Thyroid gland (tissue), 4 donors: ENCODE measurements around the gene ZNF280B.

Experiments used
- CTCF ChIP-seq, 6 experiments: fragments of 200-600 bp in 3 of 6; fragments of 450-650 bp in 3 of 6; sonication (generic) in 3 of 6; IDR thresholded peaks; one replicate each; pipeline ENCODE4 v1.5.1; 2016 to 2019; ENCODE audit warnings: antibody characterized with exemption in 6 of 6, mild to moderate bottlenecking in 2 of 6, inconsistent platforms in 1 of 6, moderate library complexity in 1 of 6
- POLR2A ChIP-seq, 2 donors: fragments of 450-650 bp; IDR thresholded peaks; one replicate each; pipeline ENCODE4 v1.6.1; 2017; ENCODE audit warnings: antibody characterized with exemption in 2 of 2, mild to moderate bottlenecking in 2 of 2, moderate library complexity in 1 of 2

GRCh38 chr22:22528780-22529179 is 20.2 kb upstream of the ZNF280B start:
- no peak for TF ChIP-seq CTCF (IDR thresholded peaks at IDR 0.05)
- TF ChIP-seq POLR2A (IDR thresholded peaks at IDR 0.05): no peak
